Neural cell (in vitro differentiated cells): ENCODE results near the gene SLC6A15. TPM values are rescaled to one million over a fixed set of nuclear protein-coding genes. Genes with fewer than 3 reads are reported as not detected.

Source experiments
- H2AFZ ChIP-seq: fragments of 200-600, 300-800 bp; sonication (generic), shearing (Covaris generic); 2 replicates; pipeline ENCODE4 v1.6.0; 2014; ENCODE audit warnings: low read depth, mild to moderate bottlenecking, antibody characterized with exemption, low read length, moderate library complexity
- H3F3A ChIP-seq: fragments of 200-600 bp; shearing (Covaris generic); 2 replicates; pipeline ENCODE4 v1.6.1; 2016; ENCODE audit warnings: mild to moderate bottlenecking, moderate library complexity, mixed read lengths, antibody characterized with exemption, low read length; ENCODE audit not compliant: insufficient read depth, poor library complexity, severe bottlenecking
- H3K27ac ChIP-seq: fragments of 200-600, 300-800 bp; sonication (generic), shearing (Covaris generic); 2 replicates; pipeline ENCODE4 v1.5.1; 2014; ENCODE audit warnings: mild to moderate bottlenecking, low read length, moderate library complexity
- H3K27me3 ChIP-seq: fragments of 300-800, 200-600 bp; sonication (generic), shearing (Covaris generic); 2 replicates; pipeline ENCODE4 v1.6.0; 2014; ENCODE audit warnings: mild to moderate bottlenecking, low read depth, low read length, moderate library complexity; ENCODE audit not compliant: insufficient read depth
- H3K36me3 ChIP-seq: fragments of 300-800, 200-600 bp; sonication (generic), shearing (Covaris generic); 2 replicates; pipeline ENCODE4 v1.5.1; 2014; ENCODE audit warnings: mild to moderate bottlenecking, antibody characterized with exemption, low read length, moderate library complexity; ENCODE audit not compliant: insufficient read depth
- H3K4me2 ChIP-seq: fragments of 300-800, 200-600 bp; sonication (generic), shearing (Covaris generic); 2 replicates; pipeline ENCODE4 v1.6.0; 2014; ENCODE audit warnings: mild to moderate bottlenecking, low read length
- H3K4me3 ChIP-seq: fragments of 300-800, 200-600 bp; sonication (generic), shearing (Covaris generic); 2 replicates; pipeline ENCODE4 v1.5.1; 2014; ENCODE audit warnings: mild to moderate bottlenecking, low read length, moderate library complexity
- H3K79me2 ChIP-seq: fragments of 200-600 bp; shearing (Covaris generic); replicated peaks from 2 replicates; pipeline ENCODE4 v1.6.0; 2014; ENCODE audit warnings: mild to moderate bottlenecking, low read length, moderate library complexity; ENCODE audit not compliant: insufficient read depth
- H3K9ac ChIP-seq: fragments of 300-800, 200-600 bp; sonication (generic), shearing (Covaris generic); 2 replicates; pipeline ENCODE4 v1.6.1; 2016; ENCODE audit warnings: mild to moderate bottlenecking, low read length, mixed read lengths
- H3K9me2 ChIP-seq: fragments of 200-600 bp; shearing (Covaris generic); 2 replicates; pipeline ENCODE4 v1.6.1; 2016; ENCODE audit warnings: mild to moderate bottlenecking, low read length, mixed read lengths; ENCODE audit not compliant: insufficient read depth
- H3K9me3 ChIP-seq: fragments of 200-600, 300-800 bp; sonication (generic), shearing (Covaris generic); 2 replicates; pipeline ENCODE4 v1.6.1; 2016; ENCODE audit warnings: mild to moderate bottlenecking, mixed run types, low read length, moderate library complexity, mixed read lengths
- H4K20me1 ChIP-seq: fragments of 200-600 bp; shearing (Covaris generic); 2 replicates; pipeline ENCODE4 v1.6.1; 2016; ENCODE audit warnings: mild to moderate bottlenecking, mixed run types; ENCODE audit not compliant: insufficient read depth
- EP300 ChIP-seq: fragments of 450-650 bp; conservative IDR thresholded peaks from 2 replicates; pipeline ENCODE4 v1.6.1; 2014; ENCODE audit warnings: antibody characterized with exemption, mild to moderate bottlenecking, moderate library complexity; ENCODE audit not compliant: poor library complexity, severe bottlenecking
- EZH2 ChIP-seq: fragments of 200-600, 300-800 bp; shearing (Covaris generic), sonication (generic); IDR thresholded peaks from 2 replicates; pipeline ENCODE4 v1.6.1; 2014; ENCODE audit warnings: antibody characterized with exemption, low read length, borderline replicate concordance, mild to moderate bottlenecking; ENCODE audit not compliant: insufficient read depth, poor library complexity, severe bottlenecking
- MXI1 ChIP-seq: fragments of 450-650 bp; conservative IDR thresholded peaks from 2 replicates; pipeline ENCODE4 v1.6.1; 2014; ENCODE audit warnings: antibody characterized with exemption, mild to moderate bottlenecking; ENCODE audit not compliant: poor library complexity, severe bottlenecking
- POLR2AphosphoS5 ChIP-seq: IDR thresholded peaks from 2 replicates; pipeline ENCODE4 v1.6.1; 2012
- RAD21 ChIP-seq: fragments of 450-650 bp; conservative IDR thresholded peaks from 2 replicates; pipeline ENCODE4 v1.6.1; 2014; ENCODE audit warnings: antibody characterized with exemption, mild to moderate bottlenecking, moderate library complexity
- SMC3 ChIP-seq: fragments of 450-650 bp; conservative IDR thresholded peaks from 2 replicates; pipeline ENCODE4 v1.6.1; 2014; ENCODE audit warnings: antibody characterized with exemption, mild to moderate bottlenecking, moderate library complexity; ENCODE audit not compliant: poor library complexity
- TAF1 ChIP-seq: IDR thresholded peaks from 2 replicates; pipeline ENCODE4 v1.6.1; 2012; ENCODE audit warnings: low read depth
- polyA plus RNA-seq: library from polyadenylated mRNA; depleted of rRNA; stranded (reverse); fragments of >200 nt; gene quantifications from 2 replicates; pipeline ENCODE4 v1.2.3, GENCODE V29; 2014
- TF ChIP-seq, protein P1 (sequence below): fragments of 450-650 bp; IDR thresholded peaks from 2 replicates; pipeline ENCODE4 v1.5.1; 2014; ENCODE audit warnings: antibody characterized with exemption, mild to moderate bottlenecking, moderate library complexity; ENCODE audit not compliant: poor library complexity, severe bottlenecking
- TF ChIP-seq, protein P2 (sequence below): IDR thresholded peaks from 2 replicates; pipeline ENCODE4 v1.6.1; 2012; ENCODE audit warnings: borderline replicate concordance

Gene SLC6A15
- polyA plus RNA-seq, 1 donor from 2014 or later, result 11.4 TPM

DNA sequence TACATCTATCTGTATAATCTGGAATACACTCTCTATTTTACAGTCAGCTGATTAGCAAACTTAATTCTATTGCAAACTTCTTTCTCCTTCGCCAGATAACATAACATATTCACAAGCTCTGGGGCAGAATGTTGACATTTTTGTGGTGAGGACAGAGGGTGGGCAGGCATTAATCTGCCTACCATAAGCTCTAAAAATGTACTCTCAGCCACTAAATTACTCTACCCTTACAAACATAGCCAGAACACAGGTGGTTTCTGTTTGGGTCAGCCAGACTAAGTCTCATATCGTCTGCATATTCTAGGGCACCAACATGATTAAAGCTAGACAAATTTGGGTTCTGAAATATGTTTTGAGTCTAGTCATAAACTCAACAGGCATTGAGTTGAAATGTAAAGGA lies 90.1 kb downstream of the SLC6A15 start:
- Histone ChIP-seq H3K4me3 (no peak overlapping the region), H3K27me3 (no peaks in the 10 kb centered on the region), H3K9me2 (no peaks in the 10 kb centered on the region), H3K79me2 (no peaks in the 10 kb centered on the region), H3F3A (no peaks in the 10 kb centered on the region), H4K20me1 (no peaks in the 10 kb centered on the region), H3K27ac (no peak overlapping the region), H3K4me2 (no peak overlapping the region), H2AFZ (no peak overlapping the region), H3K9me3 (no peaks in the 10 kb centered on the region), H3K9ac (no peak overlapping the region), H3K36me3 (no peaks in the 10 kb centered on the region)
- TF ChIP-seq TAF1 (no peak), RAD21 (no peak), EP300 (no peak), EZH2 (no peak), MXI1 (no peak), SMC3 (no peak), POLR2AphosphoS5 (no peak)
- TF ChIP-seq, protein P1, sequence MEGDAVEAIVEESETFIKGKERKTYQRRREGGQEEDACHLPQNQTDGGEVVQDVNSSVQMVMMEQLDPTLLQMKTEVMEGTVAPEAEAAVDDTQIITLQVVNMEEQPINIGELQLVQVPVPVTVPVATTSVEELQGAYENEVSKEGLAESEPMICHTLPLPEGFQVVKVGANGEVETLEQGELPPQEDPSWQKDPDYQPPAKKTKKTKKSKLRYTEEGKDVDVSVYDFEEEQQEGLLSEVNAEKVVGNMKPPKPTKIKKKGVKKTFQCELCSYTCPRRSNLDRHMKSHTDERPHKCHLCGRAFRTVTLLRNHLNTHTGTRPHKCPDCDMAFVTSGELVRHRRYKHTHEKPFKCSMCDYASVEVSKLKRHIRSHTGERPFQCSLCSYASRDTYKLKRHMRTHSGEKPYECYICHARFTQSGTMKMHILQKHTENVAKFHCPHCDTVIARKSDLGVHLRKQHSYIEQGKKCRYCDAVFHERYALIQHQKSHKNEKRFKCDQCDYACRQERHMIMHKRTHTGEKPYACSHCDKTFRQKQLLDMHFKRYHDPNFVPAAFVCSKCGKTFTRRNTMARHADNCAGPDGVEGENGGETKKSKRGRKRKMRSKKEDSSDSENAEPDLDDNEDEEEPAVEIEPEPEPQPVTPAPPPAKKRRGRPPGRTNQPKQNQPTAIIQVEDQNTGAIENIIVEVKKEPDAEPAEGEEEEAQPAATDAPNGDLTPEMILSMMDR, result no peak
- TF ChIP-seq, protein P2, sequence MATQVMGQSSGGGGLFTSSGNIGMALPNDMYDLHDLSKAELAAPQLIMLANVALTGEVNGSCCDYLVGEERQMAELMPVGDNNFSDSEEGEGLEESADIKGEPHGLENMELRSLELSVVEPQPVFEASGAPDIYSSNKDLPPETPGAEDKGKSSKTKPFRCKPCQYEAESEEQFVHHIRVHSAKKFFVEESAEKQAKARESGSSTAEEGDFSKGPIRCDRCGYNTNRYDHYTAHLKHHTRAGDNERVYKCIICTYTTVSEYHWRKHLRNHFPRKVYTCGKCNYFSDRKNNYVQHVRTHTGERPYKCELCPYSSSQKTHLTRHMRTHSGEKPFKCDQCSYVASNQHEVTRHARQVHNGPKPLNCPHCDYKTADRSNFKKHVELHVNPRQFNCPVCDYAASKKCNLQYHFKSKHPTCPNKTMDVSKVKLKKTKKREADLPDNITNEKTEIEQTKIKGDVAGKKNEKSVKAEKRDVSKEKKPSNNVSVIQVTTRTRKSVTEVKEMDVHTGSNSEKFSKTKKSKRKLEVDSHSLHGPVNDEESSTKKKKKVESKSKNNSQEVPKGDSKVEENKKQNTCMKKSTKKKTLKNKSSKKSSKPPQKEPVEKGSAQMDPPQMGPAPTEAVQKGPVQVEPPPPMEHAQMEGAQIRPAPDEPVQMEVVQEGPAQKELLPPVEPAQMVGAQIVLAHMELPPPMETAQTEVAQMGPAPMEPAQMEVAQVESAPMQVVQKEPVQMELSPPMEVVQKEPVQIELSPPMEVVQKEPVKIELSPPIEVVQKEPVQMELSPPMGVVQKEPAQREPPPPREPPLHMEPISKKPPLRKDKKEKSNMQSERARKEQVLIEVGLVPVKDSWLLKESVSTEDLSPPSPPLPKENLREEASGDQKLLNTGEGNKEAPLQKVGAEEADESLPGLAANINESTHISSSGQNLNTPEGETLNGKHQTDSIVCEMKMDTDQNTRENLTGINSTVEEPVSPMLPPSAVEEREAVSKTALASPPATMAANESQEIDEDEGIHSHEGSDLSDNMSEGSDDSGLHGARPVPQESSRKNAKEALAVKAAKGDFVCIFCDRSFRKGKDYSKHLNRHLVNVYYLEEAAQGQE, result no peak

DNA sequence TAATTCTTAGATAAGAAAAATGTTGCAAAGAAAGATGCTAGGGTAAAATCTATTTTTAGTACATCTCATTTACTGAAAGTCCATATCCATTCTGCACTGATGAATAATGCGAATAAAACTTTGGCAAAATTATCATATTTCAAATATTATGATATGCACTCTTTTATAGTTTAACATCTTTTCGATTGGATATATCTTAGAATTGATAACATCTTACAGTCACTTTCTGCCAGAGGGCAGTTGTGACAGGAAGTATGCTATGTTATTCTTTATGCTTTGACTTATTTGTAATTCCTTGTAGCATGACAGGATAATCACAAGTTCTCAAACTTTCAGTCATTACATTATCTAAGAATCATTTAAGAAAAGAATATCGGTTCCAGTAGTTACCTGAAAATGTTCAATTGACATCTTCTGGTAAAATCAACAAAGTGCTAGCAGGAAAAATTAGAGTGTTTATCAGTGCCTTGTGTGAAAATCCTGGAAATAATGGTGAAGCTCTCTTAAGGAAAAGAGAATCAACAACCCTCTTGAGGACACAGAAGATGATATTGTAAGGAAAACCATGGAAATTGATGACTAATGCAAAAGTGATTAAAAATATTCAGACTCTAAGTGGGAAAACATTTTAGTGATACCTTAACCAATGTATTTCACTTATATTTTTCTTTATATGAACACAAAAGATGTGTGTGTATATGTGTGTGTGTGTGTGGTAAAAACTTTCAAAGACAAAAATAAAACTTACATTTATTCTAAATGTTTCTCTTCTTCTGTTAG lies 95.5 kb downstream of the SLC6A15 start:
- no peak overlapping the region for H2AFZ ChIP-seq
- H3K27me3 ChIP-seq, result no peaks in the 10 kb centered on the region
- H3K9ac ChIP-seq, result no peak overlapping the region
- H3K27ac ChIP-seq, result no peak overlapping the region
- no peaks in the 10 kb centered on the region for H3K36me3 ChIP-seq
- H3K79me2 ChIP-seq, result no peaks in the 10 kb centered on the region
- H4K20me1 ChIP-seq, result no peaks in the 10 kb centered on the region
- no peak overlapping the region for H3K4me2 ChIP-seq
- peak; percentile 24 for TF ChIP-seq POLR2AphosphoS5
- TF ChIP-seq, protein P2, result no peak
- no peaks in the 10 kb centered on the region for H3K9me2 ChIP-seq
- no peaks in the 10 kb centered on the region for H3F3A ChIP-seq
- H3K4me3 ChIP-seq, result no peak overlapping the region
- H3K9me3 ChIP-seq, result no peaks in the 10 kb centered on the region
